ENCODE data around the gene OR10A2.
"Not testable (repeated sequence)": the region's sequence is repeated elsewhere in the genome, so short reads cannot be mapped to it uniquely, and the experiment has no call there.

OR10A2 gene

GRCh38 chr11:6887711-6888110 is 24.9 kb downstream of the OR10A2 start:
- H3K27me3 ChIP-seq (replicated peaks; ENCODE audit: control insufficient read depth, insufficient read depth, low read length); H3K9ac ChIP-seq (ENCODE audit: low read length); H3K4me1 ChIP-seq (ENCODE audit: control insufficient read depth, insufficient read depth, low read length); H3K36me3 ChIP-seq (ENCODE audit: control insufficient read depth, insufficient read depth, low read length, severe bottlenecking); H3K9me3 ChIP-seq (ENCODE audit: control insufficient read depth, low read length); H3K4me3 ChIP-seq (ENCODE audit: low read length); DNase-seq (ENCODE audit: low read depth): not testable (repeated sequence)

- Histone ChIP-seq H3K4me3 (ENCODE audit: low read length) (no peak overlapping the region), H3K4me1 (ENCODE audit: control insufficient read depth, insufficient read depth, low read length) (no peaks in the 10 kb centered on the region), H3K9ac (ENCODE audit: low read length) (no peak overlapping the region), H3K9me3 (ENCODE audit: control insufficient read depth, low read length) (no peaks in the 10 kb centered on the region), H3K36me3 (ENCODE audit: control insufficient read depth, insufficient read depth, low read length, severe bottlenecking) (no peaks in the 10 kb centered on the region), H3K27me3 (replicated peaks; ENCODE audit: control insufficient read depth, insufficient read depth, low read length) (no peaks in the 10 kb centered on the region)
- no peak for DNase-seq (ENCODE audit: low read depth)
These were observed 26.0 kb downstream of the OR10A2 start for GRCh38 chr11:6888830-6889229.

GRCh38 chr11:6889835-6890234 is 27.0 kb downstream of the OR10A2 start:
- no peaks in the 10 kb centered on the region for H3K9me3 ChIP-seq (ENCODE audit: control insufficient read depth, low read length)
- H3K4me1 ChIP-seq (ENCODE audit: control insufficient read depth, insufficient read depth, low read length) = no peaks in the 10 kb centered on the region
- DNase-seq (ENCODE audit: low read depth) = no peak

GRCh38 chr11:6892400-6892799 is 29.5 kb downstream of the OR10A2 start, which contains the start of gene OR2D2:
Gene OR2D2 (minus strand): TSS chr11:6892500. CDS start chr11:6892500, 0 bp downstream.
- H3K4me1 ChIP-seq (ENCODE audit: control insufficient read depth, insufficient read depth, low read length) = no peaks in the 10 kb centered on the region
- H3K27me3 ChIP-seq (replicated peaks; ENCODE audit: control insufficient read depth, insufficient read depth, low read length) = no peaks in the 10 kb centered on the region
- no peak within 1 kb of the TSS for H3K4me3 ChIP-seq (ENCODE audit: low read length)
- no peaks in the 10 kb centered on the region for H3K9me3 ChIP-seq (ENCODE audit: control insufficient read depth, low read length)
- no peaks in the 10 kb centered on the region for H3K36me3 ChIP-seq (ENCODE audit: control insufficient read depth, insufficient read depth, low read length, severe bottlenecking)
- no peak for DNase-seq (ENCODE audit: low read depth)
- no peak within 1 kb of the TSS for H3K9ac ChIP-seq (ENCODE audit: low read length)

More at GRCh38 chr11:6889835-6890234, 27.0 kb downstream of the OR10A2 start:
- no peaks in the 10 kb centered on the region for H3K27me3 ChIP-seq (replicated peaks; ENCODE audit: control insufficient read depth, insufficient read depth, low read length)
- no peak overlapping the region for H3K9ac ChIP-seq (ENCODE audit: low read length)
- no peak overlapping the region for H3K4me3 ChIP-seq (ENCODE audit: low read length)
- no peaks in the 10 kb centered on the region for H3K36me3 ChIP-seq (ENCODE audit: control insufficient read depth, insufficient read depth, low read length, severe bottlenecking)

GRCh38 chr11:6894097-6894496 is 31.2 kb downstream of the OR10A2 start:
- no peaks in the 10 kb centered on the region for H3K27me3 ChIP-seq (replicated peaks; ENCODE audit: control insufficient read depth, insufficient read depth, low read length)
- H3K4me1 ChIP-seq (ENCODE audit: control insufficient read depth, insufficient read depth, low read length) = no peaks in the 10 kb centered on the region
- H3K9me3 ChIP-seq (ENCODE audit: control insufficient read depth, low read length) = no peaks in the 10 kb centered on the region
- H3K36me3 ChIP-seq (ENCODE audit: control insufficient read depth, insufficient read depth, low read length, severe bottlenecking) = no peaks in the 10 kb centered on the region
- no peak for DNase-seq (ENCODE audit: low read depth)
- no peak overlapping the region for H3K4me3 ChIP-seq (ENCODE audit: low read length)
- no peak overlapping the region for H3K9ac ChIP-seq (ENCODE audit: low read length)

- DNase-seq (ENCODE audit: low read depth) = no peak
- Histone ChIP-seq H3K36me3 (ENCODE audit: control insufficient read depth, insufficient read depth, low read length, severe bottlenecking) (no peaks in the 10 kb centered on the region), H3K4me3 (ENCODE audit: low read length) (no peak overlapping the region), H3K9me3 (ENCODE audit: control insufficient read depth, low read length) (no peaks in the 10 kb centered on the region), H3K4me1 (ENCODE audit: control insufficient read depth, insufficient read depth, low read length) (no peaks in the 10 kb centered on the region), H3K27me3 (replicated peaks; ENCODE audit: control insufficient read depth, insufficient read depth, low read length) (no peaks in the 10 kb centered on the region), H3K9ac (ENCODE audit: low read length) (no peak overlapping the region)
These were observed 32.2 kb downstream of the OR10A2 start for GRCh38 chr11:6895010-6895409.

GRCh38 chr11:6898911-6899310 is 36.1 kb downstream of the OR10A2 start:
- no peak for DNase-seq (ENCODE audit: low read depth)
- H3K27me3 ChIP-seq (replicated peaks; ENCODE audit: control insufficient read depth, insufficient read depth, low read length) = no peaks in the 10 kb centered on the region
- no peaks in the 10 kb centered on the region for H3K4me1 ChIP-seq (ENCODE audit: control insufficient read depth, insufficient read depth, low read length)
- no peaks in the 10 kb centered on the region for H3K36me3 ChIP-seq (ENCODE audit: control insufficient read depth, insufficient read depth, low read length, severe bottlenecking)
- H3K9me3 ChIP-seq (ENCODE audit: control insufficient read depth, low read length) = no peaks in the 10 kb centered on the region
- H3K9ac ChIP-seq (ENCODE audit: low read length) = no peak overlapping the region
- H3K4me3 ChIP-seq (ENCODE audit: low read length) = no peak overlapping the region

- H3K9ac ChIP-seq (ENCODE audit: low read length) = no peak overlapping the region
- H3K36me3 ChIP-seq (ENCODE audit: control insufficient read depth, insufficient read depth, low read length, severe bottlenecking) = no peaks in the 10 kb centered on the region
- no peak for DNase-seq (ENCODE audit: low read depth)
- H3K4me1 ChIP-seq (ENCODE audit: control insufficient read depth, insufficient read depth, low read length) = no peaks in the 10 kb centered on the region
- H3K4me3 ChIP-seq (ENCODE audit: low read length) = no peak overlapping the region
- H3K27me3 ChIP-seq (replicated peaks; ENCODE audit: control insufficient read depth, insufficient read depth, low read length) = no peaks in the 10 kb centered on the region
- no peaks in the 10 kb centered on the region for H3K9me3 ChIP-seq (ENCODE audit: control insufficient read depth, low read length)
These were observed 37.6 kb downstream of the OR10A2 start for GRCh38 chr11:6900327-6900999.

GRCh38 chr11:6904804-6905203 is 41.9 kb downstream of the OR10A2 start:
- not testable (repeated sequence) for H3K4me1 ChIP-seq (ENCODE audit: control insufficient read depth, insufficient read depth, low read length); H3K27me3 ChIP-seq (replicated peaks; ENCODE audit: control insufficient read depth, insufficient read depth, low read length); H3K4me3 ChIP-seq (ENCODE audit: low read length); H3K36me3 ChIP-seq (ENCODE audit: control insufficient read depth, insufficient read depth, low read length, severe bottlenecking); H3K9ac ChIP-seq (ENCODE audit: low read length); DNase-seq (ENCODE audit: low read depth); H3K9me3 ChIP-seq (ENCODE audit: control insufficient read depth, low read length)

- H3K9me3 ChIP-seq (ENCODE audit: control insufficient read depth, low read length) = no peaks in the 10 kb centered on the region
- DNase-seq (ENCODE audit: low read depth) = no peak
- no peak overlapping the region for H3K4me3 ChIP-seq (ENCODE audit: low read length)
- H3K36me3 ChIP-seq (ENCODE audit: control insufficient read depth, insufficient read depth, low read length, severe bottlenecking) = no peaks in the 10 kb centered on the region
- H3K9ac ChIP-seq (ENCODE audit: low read length) = no peak overlapping the region
- no peaks in the 10 kb centered on the region for H3K4me1 ChIP-seq (ENCODE audit: control insufficient read depth, insufficient read depth, low read length)
- no peaks in the 10 kb centered on the region for H3K27me3 ChIP-seq (replicated peaks; ENCODE audit: control insufficient read depth, insufficient read depth, low read length)
These were observed 48.5 kb downstream of the OR10A2 start for GRCh38 chr11:6911378-6911777.

- H3K27me3 ChIP-seq (replicated peaks; ENCODE audit: control insufficient read depth, insufficient read depth, low read length) = no peaks in the 10 kb centered on the region
- H3K9me3 ChIP-seq (ENCODE audit: control insufficient read depth, low read length) = no peaks in the 10 kb centered on the region
- no peak overlapping the region for H3K9ac ChIP-seq (ENCODE audit: low read length)
- no peak overlapping the region for H3K4me3 ChIP-seq (ENCODE audit: low read length)
- no peak for DNase-seq (ENCODE audit: low read depth)
- no peaks in the 10 kb centered on the region for H3K36me3 ChIP-seq (ENCODE audit: control insufficient read depth, insufficient read depth, low read length, severe bottlenecking)
- H3K4me1 ChIP-seq (ENCODE audit: control insufficient read depth, insufficient read depth, low read length) = no peaks in the 10 kb centered on the region
These were observed 49.1 kb downstream of the OR10A2 start for GRCh38 chr11:6911948-6912347.

- no peak for DNase-seq (ENCODE audit: low read depth)
- no peaks in the 10 kb centered on the region for H3K9me3 ChIP-seq (ENCODE audit: control insufficient read depth, low read length)
- no peak overlapping the region for H3K4me3 ChIP-seq (ENCODE audit: low read length)
- no peaks in the 10 kb centered on the region for H3K4me1 ChIP-seq (ENCODE audit: control insufficient read depth, insufficient read depth, low read length)
- no peaks in the 10 kb centered on the region for H3K27me3 ChIP-seq (replicated peaks; ENCODE audit: control insufficient read depth, insufficient read depth, low read length)
- H3K9ac ChIP-seq (ENCODE audit: low read length) = no peak overlapping the region
- no peaks in the 10 kb centered on the region for H3K36me3 ChIP-seq (ENCODE audit: control insufficient read depth, insufficient read depth, low read length, severe bottlenecking)
These were observed 56.8 kb downstream of the OR10A2 start for GRCh38 chr11:6919698-6920097.

Measured in adipocyte (in vitro differentiated cells).